Spleen (tissue), 11 donors: Measurements from ENCODE around the gene SCAANT1. TPM values are rescaled to one million over a fixed set of nuclear protein-coding genes. Genes with fewer than 3 reads are reported as not detected.

Source experiments
- DNase-seq: peaks from one replicate; pipeline ENCODE4 v3.0.0-alpha.2; 2020
- H3K27ac ChIP-seq, 8 donors: fragments of 200-600 bp; sonication (generic) in 7 of 8; 1 replicate in 4 of 8; 2 replicates in 4 of 8; pipeline versions ENCODE4 v1.5.0 to v1.8.0; 2016 to 2021; ENCODE audit warnings: inconsistent platforms in 4 of 8, mild to moderate bottlenecking in 4 of 8, moderate library complexity in 1 of 8
- H3K27me3 ChIP-seq, 7 donors: fragments of 200-600 bp; sonication (generic) in 6 of 7; replicated peaks in 1 of 7; 1 replicate in 4 of 7; 2 replicates in 3 of 7; pipeline versions ENCODE4 v1.5.0 to v1.8.0; 2016 to 2021; ENCODE audit warnings: inconsistent platforms in 3 of 7, mild to moderate bottlenecking in 1 of 7
- H3K36me3 ChIP-seq, 6 donors: fragments of 200-600 bp; sonication (generic) in 5 of 6; 1 replicate in 4 of 6; 2 replicates in 2 of 6; pipeline versions ENCODE4 v1.5.0 to v1.8.0; 2016 to 2021; ENCODE audit warnings: inconsistent platforms in 2 of 6
- H3K4me1 ChIP-seq, 6 donors: fragments of 200-600 bp; sonication (generic) in 5 of 6; 1 replicate in 3 of 6; 2 replicates in 3 of 6; pipeline versions ENCODE4 v1.5.0 to v1.8.0; 2016 to 2021; ENCODE audit warnings: inconsistent platforms in 3 of 6
- H3K4me3 ChIP-seq, 8 donors: fragments of 200-600 bp; sonication (generic) in 7 of 8; 1 replicate in 4 of 8; 2 replicates in 4 of 8; pipeline versions ENCODE4 v1.5.0 to v1.8.0; 2016 to 2021; ENCODE audit warnings: inconsistent platforms in 4 of 8, mild to moderate bottlenecking in 4 of 8, moderate library complexity in 2 of 8
- H3K9me3 ChIP-seq, 8 donors: fragments of 200-600 bp; sonication (generic) in 7 of 8; 1 replicate in 4 of 8; 2 replicates in 4 of 8; pipeline versions ENCODE4 v1.5.0 to v1.8.0; 2016 to 2021; ENCODE audit warnings: inconsistent platforms in 4 of 8
- CTCF ChIP-seq, 11 experiments: fragments of 200-600 bp in 7 of 11; fragments of 450-650 bp in 4 of 11; sonication (generic) in 4 of 11; IDR thresholded peaks in 8 of 11; conservative IDR thresholded peaks in 3 of 11; 1 replicate in 7 of 11; 2 replicates in 4 of 11; pipeline versions ENCODE4 v1.4.0 to v1.8.0; 2016 to 2021; ENCODE audit warnings: antibody characterized with exemption in 11 of 11, inconsistent platforms in 4 of 11, mild to moderate bottlenecking in 1 of 11
- POLR2A ChIP-seq, 3 donors: fragments of 450-650 bp; IDR thresholded peaks; one replicate each; pipeline ENCODE4 v1.5.1; 2017; ENCODE audit warnings: antibody characterized with exemption in 3 of 3, mild to moderate bottlenecking in 1 of 3
- POLR2AphosphoS5 ChIP-seq, 3 donors: sonication (generic); formaldehyde crosslinking; IDR thresholded peaks; one replicate each; pipeline ENCODE4 v1.5.1; 2017; ENCODE audit warnings: antibody characterized with exemption in 3 of 3
- WGBS, 5 donors: extraction: QIAGEN DNeasy Blood & Tissue Kit in 3 of 5; methylation state at CpG; one replicate each; pipeline versions ENCODE4 v1.1.5 to v1.1.7; 2013 to 2018; 5-methylcytosine and 5-hydroxymethylcytosine counted together
- intact Hi-C: fragments of 100-400 bp; cut with DNase I; formaldehyde crosslinking; loops from one replicate; pipeline ENCODE4 v1.15.0; 2023; ENCODE audit warnings: low total_unique reads
- polyA plus RNA-seq, 3 donors: library from polyadenylated mRNA; stranded (reverse); fragments of 200-250 nt; gene quantifications; one replicate each; pipeline ENCODE4 v1.2.1, GENCODE V29; 2013
- total RNA-seq, 7 donors: library from RNA; depleted of rRNA in 3 of 7; stranded (reverse); fragments of >200 nt in 3 of 7; fragmentation: NEBNext Ultra II Directional in 4 of 7; extraction: Animal tissue kit (Norgen Biotek cat#: 25700) in 4 of 7; gene quantifications; one replicate each; pipeline versions ENCODE4 v1.1.0 to v1.2.1, GENCODE V29; 2016 to 2021
- donor health status: healthy with polysubstance abuse.
- donor health status: DM: no; HTN: no; CAD: no; lungs with moderate emphysema.
- donor health status: DM: no; HTN: no; CAD: no.
- donor health status: Bipolar disorder and iron deficiency.
- donor health status: healthy.
- donor health status: DM: no; HTN: no; CAD: no.
- donor health status: DM: yes; HTN: yes; CAD: no.

The SCAANT1 gene
- total and polyA plus RNA-seq, 10 donors: not detected

GRCh38 chr3:63878394-63879060, 33.7 kb downstream of the SCAANT1 start:
- DNase-seq: no peak
- Histone ChIP-seq H3K4me3 (no peak overlapping the region), H3K27ac (no peak overlapping the region), H3K4me1 (peaks cover 0 to 75% (median 29%) of the 10 kb centered on the region in 6 donors), H3K9me3 (no peaks in the 10 kb centered on the region), H3K27me3 (no peaks in the 10 kb centered on the region), H3K36me3 (peaks cover 0 to 8% (median 0%) of the 10 kb centered on the region in 6 donors)
- WGBS, 5 donors: 66 to 80% (median 68%) methylated on average over 2 of the region's 2 CpGs
- intact Hi-C loops: no loop called here
- TF ChIP-seq POLR2AphosphoS5 (IDR thresholded peaks at IDR 0.05) (no peak), CTCF (IDR thresholded peaks at IDR 0.05 in 8 of 11, conservative IDR thresholded peaks at IDR 0.05 in 3 of 11) (no peak), POLR2A (IDR thresholded peaks at IDR 0.05) (no peak)

- Histone ChIP-seq H3K27me3 (no peaks in the 10 kb centered on the region), H3K4me3 (no peak overlapping the region), H3K27ac (no peak overlapping the region), H3K36me3 (peaks cover 0 to 11% (median 0%) of the 10 kb centered on the region in 6 donors), H3K9me3 (no peaks in the 10 kb centered on the region), H3K4me1 (peaks cover 0 to 75% (median 29%) of the 10 kb centered on the region in 6 donors)
- intact Hi-C loops: no loop called here
- TF ChIP-seq CTCF (IDR thresholded peaks at IDR 0.05 in 8 of 11, conservative IDR thresholded peaks at IDR 0.05 in 3 of 11) (no peak), POLR2A (IDR thresholded peaks at IDR 0.05) (no peak), POLR2AphosphoS5 (IDR thresholded peaks at IDR 0.05) (no peak)
- 87 to 96% (median 93%) methylated on average over 3 of the region's 3 CpGs for WGBS, 5 donors
- no peak for DNase-seq
These were observed 34.3 kb downstream of the SCAANT1 start for GRCh38 chr3:63877737-63878393.

- peaks cover 0 to 11% (median 0%) of the 10 kb centered on the region in 6 donors for H3K36me3 ChIP-seq
- TF ChIP-seq CTCF (IDR thresholded peaks at IDR 0.05 in 8 of 11, conservative IDR thresholded peaks at IDR 0.05 in 3 of 11): no peak
- TF ChIP-seq POLR2A (IDR thresholded peaks at IDR 0.05): no peak
- no peak for TF ChIP-seq POLR2AphosphoS5 (IDR thresholded peaks at IDR 0.05)
- H3K4me1 ChIP-seq: peaks cover 0 to 91% (median 29%) of the 10 kb centered on the region in 6 donors
- H3K27me3 ChIP-seq: no peaks in the 10 kb centered on the region
- no peak for DNase-seq
- WGBS, 5 donors: 75 to 85% (median 82%) methylated on average over 3 of the region's 3 CpGs
- intact Hi-C loops: no loop called here
- H3K9me3 ChIP-seq: no peaks in the 10 kb centered on the region
- H3K4me3 ChIP-seq: no peak overlapping the region
- no peak overlapping the region for H3K27ac ChIP-seq
These were observed 35.9 kb downstream of the SCAANT1 start for GRCh38 chr3:63876260-63876659.

- WGBS, 5 donors: 88 to 96% (median 93%) methylated on average over 2 of the region's 2 CpGs
- intact Hi-C loops: no loop called here
These were observed 36.7 kb downstream of the SCAANT1 start for GRCh38 chr3:63875510-63875909.

More at GRCh38 chr3:63875510-63875909, 36.7 kb downstream of the SCAANT1 start:
- H3K4me3 ChIP-seq: no peak overlapping the region
- H3K36me3 ChIP-seq: peaks cover 0 to 11% (median 0%) of the 10 kb centered on the region in 6 donors
- no peak for DNase-seq
- no peak for TF ChIP-seq CTCF (IDR thresholded peaks at IDR 0.05 in 8 of 11, conservative IDR thresholded peaks at IDR 0.05 in 3 of 11)
- no peak for TF ChIP-seq POLR2AphosphoS5 (IDR thresholded peaks at IDR 0.05)
- TF ChIP-seq POLR2A (IDR thresholded peaks at IDR 0.05): no peak
- no peaks in the 10 kb centered on the region for H3K9me3 ChIP-seq
- no peaks in the 10 kb centered on the region for H3K27me3 ChIP-seq
- H3K27ac ChIP-seq: no peak overlapping the region
- peaks cover 3 to 93% (median 32%) of the 10 kb centered on the region in 6 donors for H3K4me1 ChIP-seq
